ENCODE data around the gene WWC1.
"Not testable (repeated sequence)": the region's sequence is repeated elsewhere in the genome, so short reads cannot be mapped to it uniquely, and the experiment has no call there.

WWC1 gene

GRCh38 chr5:168339109-168339771, 47.8 kb downstream of the WWC1 start:
- no peak for DNase-seq

DNA sequence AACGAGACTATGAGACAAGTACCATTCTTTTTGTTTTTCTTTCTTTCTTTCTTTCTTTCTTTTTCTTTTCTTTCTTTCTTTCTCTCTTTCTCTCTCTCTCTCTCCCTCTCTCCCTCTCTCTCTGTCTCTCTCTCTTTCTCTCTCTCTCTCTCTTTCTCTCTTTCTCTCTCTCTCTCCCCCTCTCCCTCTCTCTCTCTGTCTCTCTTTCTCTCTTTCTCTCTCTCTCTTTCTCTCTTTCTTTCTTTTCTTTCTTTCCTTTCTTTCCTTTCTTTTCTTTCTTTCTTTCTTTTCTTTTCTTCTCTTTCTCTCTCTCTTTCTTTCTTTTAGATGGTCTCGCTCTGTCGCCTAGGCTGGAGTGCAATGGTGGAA, 48.3 kb downstream of the WWC1 start:
- not testable (repeated sequence) for DNase-seq

GRCh38 chr5:168340487-168340886, 49.0 kb downstream of the WWC1 start:
- DNase-seq: no peak

DNA sequence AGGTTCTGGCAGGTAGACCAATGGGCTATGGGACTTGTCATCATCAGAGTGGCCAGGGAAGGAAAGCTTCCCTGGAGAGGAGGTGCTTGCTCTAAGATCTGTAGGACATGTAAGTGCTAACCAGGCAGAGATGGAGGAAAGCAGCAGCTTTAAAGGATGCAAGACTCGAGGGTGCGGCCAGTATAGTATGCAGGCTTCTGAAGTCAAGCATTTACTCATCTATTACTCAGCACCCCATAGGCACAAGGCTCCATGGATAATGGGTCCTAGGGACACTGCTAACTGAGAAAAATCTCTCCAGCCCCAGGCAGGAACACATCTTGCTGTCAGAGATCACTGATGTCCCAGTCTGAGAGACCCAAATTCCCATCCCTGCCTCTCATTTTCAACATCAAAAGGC, 49.7 kb downstream of the WWC1 start:
- DNase-seq: no peak

DNA sequence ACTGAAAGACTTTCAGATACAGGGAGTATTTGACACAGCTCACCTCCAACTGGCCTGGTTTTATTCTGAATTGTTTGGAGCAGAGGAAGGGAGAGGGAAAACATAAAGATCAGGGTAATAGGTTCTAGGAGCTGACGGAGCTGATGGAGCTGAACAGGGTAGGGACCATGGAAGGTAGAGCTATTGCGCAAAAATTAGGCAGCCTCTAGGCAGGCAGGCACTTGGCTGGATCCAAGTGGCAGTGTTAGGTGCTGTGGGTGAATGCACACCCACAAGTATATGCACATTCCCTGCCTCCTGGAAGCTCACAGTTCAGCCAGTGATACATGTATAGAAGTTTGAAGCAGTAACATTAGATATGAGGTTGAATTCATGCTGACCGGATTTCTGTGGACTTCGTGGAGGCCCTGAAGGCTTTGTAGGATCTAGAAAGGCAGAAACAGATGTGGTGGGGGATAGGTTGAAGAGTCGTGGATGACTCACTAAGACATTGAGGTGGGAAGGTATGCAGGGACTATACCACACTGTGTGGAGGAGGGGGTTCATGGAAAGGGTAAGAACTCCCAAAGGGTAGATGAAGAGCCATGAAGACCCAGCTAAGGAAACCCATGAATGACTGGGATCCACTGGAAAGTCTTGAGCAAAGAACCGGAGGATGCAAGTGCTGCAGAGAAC, 50.8 kb downstream of the WWC1 start:
- DNase-seq: no peak

DNA sequence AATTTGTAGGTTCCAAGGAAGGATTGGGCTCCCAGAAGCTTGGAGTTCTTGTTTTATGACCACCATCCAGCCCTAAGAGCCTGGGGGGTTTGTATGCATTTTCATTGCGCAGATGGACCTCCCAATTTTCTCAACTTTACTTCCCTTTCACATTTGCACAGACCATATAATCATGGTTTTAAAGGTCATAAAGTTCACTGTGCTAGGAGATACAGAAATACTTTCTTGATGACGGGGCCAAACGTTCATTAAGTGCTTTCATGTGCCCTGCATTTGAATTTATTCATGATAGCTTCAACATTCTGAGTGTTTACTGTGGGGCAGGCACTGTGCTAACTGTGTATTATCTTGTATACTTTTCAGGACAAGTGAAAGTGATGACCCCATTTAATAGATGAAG, 51.5 kb downstream of the WWC1 start:
- no peak for DNase-seq

DNA sequence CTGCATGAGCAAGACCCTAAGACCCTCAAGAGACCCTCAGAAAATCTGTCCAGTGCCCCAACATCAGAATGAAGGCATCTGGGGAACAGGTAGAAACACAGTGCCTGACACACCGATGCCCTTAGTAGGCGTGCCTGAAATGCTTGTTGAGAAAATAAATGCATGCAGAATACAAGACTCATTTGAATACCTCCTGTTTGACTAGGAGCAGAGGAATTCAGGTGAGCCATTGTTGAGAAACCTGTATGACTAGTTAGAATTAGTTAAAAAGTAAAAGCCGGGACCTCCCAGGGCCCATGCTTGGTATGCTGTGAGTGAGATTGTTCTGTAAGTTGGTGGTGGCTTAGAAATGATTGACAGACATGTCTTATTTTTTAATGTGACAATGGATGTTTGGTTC, 55.0 kb downstream of the WWC1 start:
- no peak for DNase-seq

- DNase-seq: no peak
Measured at GRCh38 chr5:168347368-168348083, 56.1 kb downstream of the WWC1 start.

DNA sequence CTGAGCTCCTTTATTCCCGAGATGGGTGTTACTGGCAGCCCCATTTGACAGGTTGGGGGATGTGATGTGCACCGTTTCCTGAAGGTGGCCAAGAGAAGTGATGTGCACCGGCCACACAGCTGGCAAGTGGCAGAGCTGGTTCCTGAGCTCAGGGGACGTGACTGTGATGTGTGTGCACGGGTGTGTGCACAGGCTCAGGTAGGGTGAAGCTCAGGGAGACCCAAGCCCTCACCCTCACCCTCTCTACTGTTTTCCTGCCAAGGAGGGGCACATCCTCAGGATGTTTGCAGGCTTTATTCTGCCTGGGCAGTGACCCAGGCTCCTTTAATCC, 56.6 kb downstream of the WWC1 start:
- no peak for DNase-seq

DNA sequence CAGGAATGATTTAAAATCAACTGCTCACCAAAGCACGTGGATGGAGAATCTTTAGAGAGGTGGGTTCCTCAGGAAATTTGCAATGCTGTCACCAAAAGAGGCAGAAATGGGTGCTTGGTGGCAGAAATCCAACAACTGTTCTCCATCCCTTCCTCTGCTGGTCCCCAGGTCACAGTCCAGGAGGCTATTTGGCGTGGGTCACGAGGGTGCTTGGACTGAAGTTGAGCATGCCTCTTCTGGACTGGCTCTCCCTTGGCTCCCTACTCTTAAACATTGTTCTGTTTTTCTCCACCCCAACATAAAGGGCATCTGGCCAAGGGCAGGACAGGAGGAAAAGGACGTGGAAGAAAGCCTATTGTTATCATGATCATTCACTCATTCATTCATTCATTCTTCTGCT, 58.9 kb downstream of the WWC1 start:
- DNase-seq: no peak

- DNase-seq: no peak
Measured at GRCh38 chr5:168353216-168353957, 61.9 kb downstream of the WWC1 start.

DNA sequence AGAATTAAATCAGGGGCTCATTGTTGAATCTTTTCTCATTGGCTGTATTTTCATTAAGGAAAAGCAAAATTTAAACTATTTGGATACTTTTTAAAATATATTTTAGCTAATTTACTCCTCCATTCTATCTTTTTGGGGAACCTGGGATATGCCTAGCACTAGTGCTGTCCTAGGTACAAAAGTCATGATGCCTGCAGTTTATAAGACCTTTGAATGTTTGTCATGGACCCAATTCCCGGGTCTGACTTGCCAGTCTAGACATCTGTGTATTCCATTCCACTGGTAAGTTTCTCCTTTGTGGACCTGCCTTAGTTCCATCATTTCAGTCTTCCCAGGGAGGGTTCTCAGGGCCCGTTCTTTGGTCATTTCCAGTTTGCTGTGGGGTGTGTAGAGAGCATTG, 63.0 kb downstream of the WWC1 start:
- DNase-seq: no peak

DNA sequence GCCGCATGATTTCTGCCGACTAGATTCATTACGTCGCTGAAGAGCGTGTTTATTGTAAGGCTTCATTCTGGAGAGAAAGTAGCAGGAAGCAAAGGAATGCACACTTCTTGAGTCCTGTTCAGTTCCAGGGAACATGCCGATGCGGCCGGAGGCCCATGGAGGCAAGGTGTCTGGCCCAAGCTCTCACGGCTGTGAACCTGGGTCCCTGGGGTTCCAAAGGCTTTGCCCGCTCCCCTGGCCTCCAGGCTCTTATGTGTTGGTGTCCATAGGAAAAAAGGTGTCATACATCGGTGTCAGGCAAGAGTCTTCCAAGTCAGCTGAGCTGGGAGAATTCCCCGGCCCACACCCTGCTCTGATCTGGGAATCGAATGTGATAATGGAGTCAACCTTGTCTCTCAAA, 64.7 kb downstream of the WWC1 start:
- DNase-seq: no peak

- DNase-seq: no peak
Measured at GRCh38 chr5:168356592-168356991, 65.1 kb downstream of the WWC1 start.

DNA sequence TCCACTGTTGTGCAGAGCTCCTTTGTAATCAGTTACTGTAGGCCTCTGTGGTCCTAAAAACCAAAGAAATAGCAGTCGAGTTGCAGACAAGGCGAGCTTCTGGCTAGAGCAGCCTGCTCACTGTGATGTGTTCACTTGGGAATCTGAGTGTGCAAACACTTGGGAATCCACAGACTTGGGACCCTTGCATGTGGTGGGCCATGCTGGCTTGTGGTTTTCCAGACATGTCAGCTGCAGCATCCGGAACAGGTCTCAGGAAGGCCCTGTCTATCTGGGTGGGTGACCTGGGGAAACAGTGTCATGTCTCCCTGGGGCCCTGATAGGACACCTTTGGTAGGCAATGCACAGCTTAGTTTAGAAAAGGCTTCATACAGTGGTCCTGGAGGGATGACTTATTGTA, 66.4 kb downstream of the WWC1 start:
- no peak for DNase-seq

DNA sequence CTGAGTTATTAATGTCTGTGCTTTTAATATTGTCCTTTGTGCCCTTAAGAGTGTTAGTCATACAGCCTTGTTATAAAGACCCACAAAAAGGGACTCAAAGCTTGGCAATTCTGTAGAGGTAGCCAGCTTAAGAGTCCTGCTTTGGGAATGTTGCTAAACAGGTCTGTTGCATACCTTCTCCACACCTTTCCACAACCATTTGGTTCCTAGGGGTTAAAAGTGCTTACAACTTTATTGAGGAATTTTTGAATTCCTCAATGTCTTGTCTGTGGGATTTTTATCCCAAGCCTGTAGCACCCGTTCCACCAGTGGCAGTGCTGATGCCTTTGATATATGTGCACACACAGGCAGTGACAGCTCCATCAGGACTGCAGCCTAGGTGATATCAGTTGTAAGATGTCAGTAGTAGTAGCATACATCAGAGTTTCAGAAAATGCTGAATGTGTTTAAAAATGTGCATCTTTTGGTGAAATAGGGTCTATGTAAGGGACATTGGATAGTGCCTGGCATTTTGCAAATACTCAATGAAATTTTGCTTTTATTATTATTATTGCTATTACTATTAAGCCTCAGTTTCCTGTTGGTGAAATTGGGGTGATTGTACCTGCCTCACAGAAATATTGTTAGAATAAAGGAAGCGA, 68.5 kb downstream of the WWC1 start:
- DNase-seq: no peak

- DNase-seq: no peak
Measured at GRCh38 chr5:168360521-168361285, 69.3 kb downstream of the WWC1 start.

- DNase-seq: no peak
Measured at GRCh38 chr5:168362097-168362885, 70.8 kb downstream of the WWC1 start.

DNA sequence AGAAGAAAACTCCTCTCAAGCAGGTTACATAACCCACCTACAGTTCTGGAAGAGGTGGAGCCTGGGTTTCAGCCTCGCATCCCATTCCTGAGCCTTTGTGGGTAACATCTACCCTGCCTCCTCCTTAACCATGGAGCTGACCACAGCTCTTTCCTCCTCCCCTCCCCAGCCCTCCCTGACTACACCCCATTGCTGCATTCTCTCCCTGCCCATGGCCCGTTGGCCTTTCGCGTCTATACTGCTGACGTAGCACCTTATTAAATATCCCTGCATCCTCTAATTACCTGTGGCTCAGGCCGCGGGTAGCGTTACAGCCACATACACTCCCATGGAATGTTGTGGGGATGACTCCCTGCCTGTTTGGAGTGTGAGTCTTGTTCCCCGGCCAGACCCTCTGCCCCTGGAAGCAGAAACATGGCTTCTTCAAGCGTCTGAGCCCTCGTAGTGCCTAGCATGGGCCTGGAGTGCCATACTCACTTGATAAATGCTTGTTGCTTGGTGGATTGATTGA, 72.8 kb downstream of the WWC1 start:
- no peak for DNase-seq

DNA sequence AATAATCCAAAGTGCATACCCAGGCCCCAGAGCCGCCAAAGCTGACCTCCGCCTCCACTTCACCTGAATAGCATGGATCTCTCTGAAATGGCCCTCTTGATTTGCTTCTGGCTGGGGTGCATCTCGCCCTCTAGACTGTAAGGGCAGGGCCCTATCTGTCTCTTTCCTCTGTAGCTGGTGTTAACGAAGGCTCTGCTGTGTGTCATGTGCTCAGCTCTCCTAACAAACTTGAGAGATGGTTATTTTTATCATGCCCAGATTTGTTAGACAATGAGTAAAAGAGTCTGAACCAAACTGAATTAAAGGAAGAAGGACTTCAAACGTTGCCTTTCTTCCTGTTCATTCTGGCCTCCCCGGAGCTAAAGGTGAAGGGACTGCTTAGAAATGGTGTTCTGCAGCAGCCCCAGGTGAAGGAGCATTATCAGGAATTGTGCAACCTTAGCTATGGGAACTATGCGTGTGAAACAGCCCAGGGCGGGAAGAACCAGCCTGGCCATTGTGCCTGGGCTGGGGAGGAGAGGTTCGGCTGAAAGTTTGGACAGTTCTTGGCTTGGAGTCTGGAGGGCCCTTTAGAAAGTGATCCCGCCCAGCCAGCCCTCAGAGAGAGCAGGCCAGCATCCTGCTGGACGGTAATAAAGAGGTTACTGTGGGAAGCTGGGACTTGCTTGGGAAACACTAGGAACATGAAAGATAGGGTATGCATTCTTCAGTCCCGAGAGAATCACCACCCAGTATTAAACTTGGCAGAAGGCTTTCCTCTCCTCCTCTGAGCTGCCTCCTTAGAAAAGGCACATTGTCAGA, 73.5 kb downstream of the WWC1 start:
- no peak for DNase-seq

All from inflammatory macrophage treated with lipopolysaccharide for 4 hours (primary cell).